GM21619 (cell line): ENCODE measurements around the gene LRRC8D.
"Not testable (repeated sequence)": the region's sequence is repeated elsewhere in the genome, so short reads cannot be mapped to it uniquely, and the experiment has no call there.

ENCODE experiments used
- ATAC-seq: cut with Tn5 transposase; IDR thresholded peaks from one replicate; pipeline ENCODE4 v1.9.1; 2021; ENCODE audit not compliant: unreplicated experiment

The LRRC8D gene

DNA sequence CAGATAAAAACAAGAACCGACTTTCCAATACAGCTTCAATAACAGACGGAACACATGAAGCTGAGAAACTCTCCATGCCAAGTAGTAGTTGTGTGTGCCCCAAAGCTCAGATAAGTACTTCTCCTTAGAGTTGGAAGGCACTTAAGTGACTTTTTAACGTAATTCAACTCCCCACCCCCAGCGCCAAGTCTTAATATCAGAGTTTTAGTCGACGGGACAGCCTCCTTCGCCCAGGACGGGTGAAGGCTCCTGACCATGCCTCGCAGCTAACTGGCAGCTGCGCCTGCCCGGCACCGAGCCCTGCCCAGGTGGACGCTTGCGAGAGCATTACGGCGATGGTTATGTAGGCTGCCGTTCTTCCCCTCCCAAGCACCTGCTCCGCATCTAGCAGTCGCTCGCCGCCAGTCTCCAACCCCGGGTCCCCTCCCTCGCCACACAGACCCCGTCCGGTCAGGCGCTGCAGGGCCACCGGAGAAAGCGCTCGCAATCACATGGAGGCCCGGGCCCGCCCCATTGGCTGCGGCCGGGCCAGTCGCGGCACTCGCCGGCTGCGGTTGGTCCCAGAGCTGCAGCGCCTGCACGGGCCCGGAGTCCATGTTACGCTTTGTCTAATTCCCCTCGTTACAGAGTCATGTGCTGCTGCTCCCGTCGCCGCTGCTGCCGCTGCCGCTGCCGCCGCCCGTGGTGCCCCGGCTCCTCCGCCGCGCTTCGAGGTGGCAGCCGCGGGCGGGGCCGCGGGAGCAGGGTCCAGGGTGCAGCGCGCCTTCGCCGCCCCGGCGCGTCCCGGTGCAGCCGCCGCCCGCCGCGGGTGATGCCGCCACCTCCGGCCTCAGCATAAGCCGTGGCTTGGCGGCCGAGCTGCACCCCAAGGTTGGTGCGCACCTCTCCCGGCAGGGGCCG is at the start of gene LRRC8D:
TSS of gene LRRC8D (plus strand) at position 611 of the 900 bp plus-strand sequence. CDS start 112,037 bp downstream, outside the sequence.
- ATAC-seq, result peak; percentile 79

DNA sequence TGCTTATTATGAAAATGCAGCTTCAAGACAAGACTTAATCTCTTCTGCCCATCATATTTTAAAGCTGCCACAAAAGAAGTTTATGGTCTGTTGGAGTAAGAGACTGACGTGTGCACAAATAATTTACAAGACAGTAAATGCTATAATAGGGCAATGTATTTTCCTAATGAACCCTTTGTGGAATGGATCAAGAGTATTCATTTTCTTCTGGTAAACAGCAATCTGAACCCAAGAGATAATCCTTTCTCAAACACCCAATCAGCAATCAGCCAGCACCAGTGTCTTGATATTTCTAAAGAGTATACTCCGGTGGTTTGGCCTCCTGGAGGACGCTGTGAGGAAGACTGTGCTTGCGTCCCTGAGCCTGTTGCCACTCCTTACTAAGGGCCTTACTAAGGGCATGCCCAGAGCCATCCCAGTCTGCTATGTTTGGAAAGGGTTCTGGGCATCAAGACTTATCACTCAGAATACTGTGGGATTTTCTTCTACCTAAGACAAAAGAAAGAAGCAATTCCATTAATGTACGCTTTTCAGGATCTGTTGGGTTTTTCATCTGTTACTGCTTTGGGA is 48.8 kb upstream of the LRRC8D start:
- no peak for ATAC-seq

DNA sequence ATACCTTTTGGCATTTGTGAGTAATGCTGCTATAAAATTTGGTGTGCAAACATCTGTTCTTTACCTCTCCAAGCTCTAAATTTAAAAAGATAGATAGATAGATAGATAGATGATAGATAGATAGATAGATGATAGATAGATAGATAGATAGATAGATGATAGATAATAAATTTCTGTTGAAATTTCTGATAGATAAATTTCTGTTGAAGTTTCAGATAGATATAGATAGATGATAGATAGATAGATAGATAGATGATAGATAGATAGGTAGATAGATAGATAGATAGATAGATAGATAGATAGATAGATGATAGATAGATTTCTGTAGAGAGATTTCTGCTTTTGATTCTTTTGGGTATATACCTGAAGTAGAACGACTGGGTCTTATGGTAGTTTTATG is 44.7 kb upstream of the LRRC8D start:
- ATAC-seq, result not testable (repeated sequence)

DNA sequence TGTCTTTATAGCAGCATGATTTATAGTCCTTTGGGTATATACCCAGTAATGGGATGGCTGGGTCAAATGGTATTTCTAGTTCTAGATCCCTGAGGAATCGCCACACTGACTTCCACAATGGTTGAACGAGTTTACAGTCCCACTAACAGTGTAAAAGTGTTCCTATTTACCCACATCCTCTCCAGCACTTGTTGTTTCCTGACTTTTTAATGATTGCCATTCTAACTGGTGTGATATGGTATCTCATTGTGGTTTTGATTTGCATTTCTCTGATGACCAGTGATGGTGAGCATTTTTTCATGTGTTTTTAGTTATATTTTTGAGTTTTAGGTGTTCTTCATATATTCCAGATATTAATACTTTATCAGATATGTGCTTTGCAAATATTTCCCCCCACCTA is 43.6 kb upstream of the LRRC8D start:
- ATAC-seq, result not testable (repeated sequence)

DNA sequence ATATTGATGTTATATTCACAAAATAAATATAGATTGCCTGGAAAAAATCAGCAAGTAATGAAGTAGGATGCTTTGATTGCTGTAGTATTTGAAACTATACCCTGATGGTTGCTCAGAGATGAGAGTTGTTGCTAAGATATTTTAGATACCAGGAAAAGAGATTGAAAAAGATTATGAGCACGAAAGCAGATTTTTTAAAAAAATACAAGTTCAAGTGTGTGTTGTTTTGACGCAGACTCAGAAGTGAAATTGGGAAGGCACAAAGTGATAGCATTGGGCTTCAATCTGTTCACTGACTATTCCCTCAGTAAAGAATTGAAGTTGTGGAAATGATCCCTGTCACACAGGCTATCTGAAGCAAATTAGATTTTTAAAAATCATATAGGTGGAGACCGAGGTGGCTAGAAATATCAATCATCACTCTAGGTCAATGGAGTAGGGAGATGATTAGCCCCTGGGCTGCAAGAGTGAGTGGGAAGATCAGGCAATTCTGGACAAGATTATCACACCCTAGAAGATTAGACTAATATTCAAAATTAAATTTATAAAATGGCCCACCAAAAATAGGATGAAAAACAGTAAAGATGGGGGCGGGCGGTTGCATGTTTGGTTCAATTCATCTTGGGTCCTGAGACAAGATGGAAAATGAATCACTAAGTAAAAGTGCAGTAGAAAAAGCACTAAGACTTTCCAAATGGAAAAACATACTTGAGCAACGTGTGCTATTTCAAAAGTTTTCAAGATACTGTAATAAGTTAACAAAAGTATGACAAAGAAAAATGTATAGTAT is 41.5 kb upstream of the LRRC8D start:
- ATAC-seq, result no peak

DNA sequence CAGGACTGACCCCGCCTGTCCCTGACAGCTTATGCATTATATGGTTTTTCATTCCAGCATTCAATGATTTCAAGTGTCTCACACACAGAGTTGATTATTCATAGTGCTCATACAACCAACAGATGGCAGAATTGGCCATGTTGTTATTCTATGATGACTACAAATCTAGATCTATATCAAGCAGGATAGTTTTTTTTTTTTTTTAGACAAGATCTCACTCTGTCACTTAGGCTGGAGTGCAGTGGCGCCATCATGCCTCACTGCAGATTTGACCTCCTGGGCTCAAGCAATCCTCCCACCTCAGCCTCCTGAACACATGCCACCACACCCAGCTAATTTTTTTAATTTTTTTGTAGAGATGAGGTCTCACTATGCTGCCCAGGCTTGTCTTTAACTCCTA is 40.1 kb upstream of the LRRC8D start:
- no peak for ATAC-seq

DNA sequence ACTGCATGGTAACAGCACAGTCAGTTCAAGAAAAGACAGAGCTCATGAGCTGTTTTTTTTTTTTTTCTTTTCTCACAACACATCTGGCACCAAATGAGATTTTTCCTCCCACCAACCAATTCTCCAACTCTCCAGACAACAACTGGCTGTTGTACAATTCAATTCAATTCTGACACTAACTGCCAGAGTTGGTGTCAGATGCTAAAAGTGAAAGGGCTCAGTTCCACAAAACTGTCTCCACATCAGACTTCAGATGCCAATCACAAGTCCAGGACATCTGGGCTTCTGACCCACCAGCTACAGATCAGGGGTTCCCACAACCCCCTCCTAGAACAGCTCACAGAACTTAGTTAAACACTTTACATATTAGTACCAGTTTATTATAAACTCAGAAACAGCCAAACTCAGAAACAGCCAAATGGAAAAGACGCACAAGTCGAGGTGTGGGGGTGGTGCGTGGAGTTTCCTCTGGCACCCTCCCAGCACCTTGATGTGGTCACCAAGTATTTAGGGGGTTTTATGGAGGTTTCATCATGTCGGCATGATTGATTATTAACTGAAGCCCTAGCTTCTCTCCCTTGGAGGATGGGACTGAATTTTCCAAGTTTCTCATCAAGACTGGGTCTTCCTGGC is 39.2 kb upstream of the LRRC8D start:
- ATAC-seq, result peak; percentile 81

DNA sequence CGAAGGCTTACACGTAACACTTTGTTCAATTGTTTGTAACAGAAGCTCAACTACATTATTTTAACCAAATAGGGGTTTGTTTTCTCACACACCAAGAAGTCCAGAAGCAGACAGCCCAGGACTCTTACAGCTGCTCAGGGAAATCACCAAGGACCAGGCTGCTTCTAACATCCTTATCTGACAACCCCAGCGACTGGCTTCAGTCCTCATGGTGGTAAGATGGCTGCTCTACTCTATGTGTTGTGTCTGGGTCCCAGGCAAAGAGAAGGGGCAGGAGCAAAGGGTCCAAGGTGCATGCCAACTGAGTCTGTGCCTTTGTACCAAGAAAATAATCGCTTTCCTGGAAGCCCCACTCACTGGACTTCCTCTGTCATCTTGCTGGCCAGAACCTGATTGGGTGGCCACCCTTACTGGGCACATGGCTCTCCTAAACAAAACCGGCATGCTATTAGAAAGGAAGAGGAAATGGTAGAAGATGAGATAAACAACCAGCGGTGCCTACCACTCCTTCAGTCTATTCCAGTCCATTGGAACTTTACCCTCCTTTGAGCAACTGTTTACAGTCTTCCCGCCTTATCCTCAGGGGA is 34.1 kb upstream of the LRRC8D start:
- no peak for ATAC-seq

DNA sequence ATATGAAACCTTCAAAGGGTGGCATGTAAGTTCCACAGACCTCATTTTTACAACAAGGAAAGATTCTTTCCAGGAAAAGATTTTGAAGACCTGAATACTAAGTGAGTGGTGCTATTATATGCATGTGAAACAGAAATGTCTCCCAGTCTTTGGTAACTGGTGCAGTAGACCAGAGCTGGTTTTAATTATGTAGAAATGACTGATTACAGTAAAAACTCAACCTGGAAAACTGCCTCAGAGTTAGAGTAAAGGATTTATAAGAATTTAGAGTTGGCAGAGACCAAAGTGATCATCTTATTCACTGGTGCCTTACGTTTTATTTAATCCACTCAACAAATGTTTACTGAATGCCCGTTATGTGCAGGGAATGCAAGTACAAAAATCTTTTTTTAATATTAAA is 30.2 kb upstream of the LRRC8D start:
- no peak for ATAC-seq

DNA sequence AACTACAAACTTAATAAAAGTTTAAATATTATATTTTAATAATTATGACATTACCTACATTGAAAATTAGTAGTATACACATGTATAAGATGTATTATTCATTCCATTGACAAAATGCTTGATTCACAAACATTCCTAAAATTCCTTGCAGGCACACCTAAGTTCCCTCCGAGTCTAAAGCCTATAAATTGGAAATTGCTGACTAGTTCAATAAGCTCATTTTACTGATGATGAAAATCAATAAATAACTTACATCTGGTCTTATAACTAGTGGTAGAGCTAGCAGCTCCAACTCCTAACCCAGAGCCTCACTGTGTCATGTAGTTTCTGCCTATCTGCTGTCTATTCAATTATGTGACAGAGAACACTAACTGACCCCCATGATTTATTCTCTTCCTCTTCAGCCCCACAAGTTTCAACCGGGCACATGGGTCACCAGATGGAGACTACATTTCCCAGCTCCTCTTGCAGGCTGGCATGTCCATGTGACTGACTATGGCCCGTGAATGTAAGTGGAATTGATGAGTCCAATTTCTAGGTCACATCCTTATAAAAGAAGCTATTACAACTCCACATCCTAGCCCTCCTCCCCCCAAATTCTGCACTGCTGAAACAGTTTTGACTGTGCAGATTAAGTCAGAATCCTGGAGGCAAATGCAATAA is 29.6 kb upstream of the LRRC8D start:
- ATAC-seq, result no peak

DNA sequence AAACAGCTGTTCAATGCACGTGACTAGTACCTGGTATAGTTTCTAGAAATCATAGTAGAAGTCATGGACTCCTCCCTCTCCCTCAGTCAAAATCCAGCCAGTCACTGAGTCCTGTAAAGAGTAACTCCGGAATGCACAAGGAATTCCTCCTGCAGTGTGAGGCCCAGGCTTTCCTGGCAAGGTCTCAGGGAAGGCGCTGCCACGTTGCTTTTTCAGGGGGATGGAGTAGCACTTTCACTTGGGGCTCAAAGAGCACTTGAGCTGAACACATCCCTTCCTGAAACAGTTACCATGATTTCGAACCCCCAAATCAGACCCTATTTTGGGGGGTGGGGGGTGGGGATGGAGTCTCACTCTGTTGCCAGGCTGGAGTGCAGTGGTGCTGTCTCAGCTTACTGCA is 26.4 kb upstream of the LRRC8D start:
- no peak for ATAC-seq

DNA sequence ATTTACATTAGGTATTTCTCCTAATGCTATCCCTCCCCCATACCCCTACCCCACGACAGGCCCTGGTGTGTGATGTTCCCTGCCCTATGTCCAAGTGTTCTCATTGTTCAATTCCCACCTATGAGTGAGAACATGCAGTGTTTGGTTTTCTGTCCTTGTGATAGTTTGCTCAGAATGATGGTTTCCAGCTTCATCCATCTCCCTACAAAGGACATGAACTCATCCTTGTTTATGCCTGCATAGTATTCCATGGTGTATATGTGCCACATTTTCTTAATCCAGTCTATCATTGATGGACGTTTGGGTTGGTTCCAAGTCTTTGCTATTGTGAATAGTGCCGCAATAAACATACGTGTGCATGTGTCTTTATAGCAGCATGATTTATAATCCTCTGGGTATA is 25.3 kb upstream of the LRRC8D start:
- not testable (repeated sequence) for ATAC-seq

DNA sequence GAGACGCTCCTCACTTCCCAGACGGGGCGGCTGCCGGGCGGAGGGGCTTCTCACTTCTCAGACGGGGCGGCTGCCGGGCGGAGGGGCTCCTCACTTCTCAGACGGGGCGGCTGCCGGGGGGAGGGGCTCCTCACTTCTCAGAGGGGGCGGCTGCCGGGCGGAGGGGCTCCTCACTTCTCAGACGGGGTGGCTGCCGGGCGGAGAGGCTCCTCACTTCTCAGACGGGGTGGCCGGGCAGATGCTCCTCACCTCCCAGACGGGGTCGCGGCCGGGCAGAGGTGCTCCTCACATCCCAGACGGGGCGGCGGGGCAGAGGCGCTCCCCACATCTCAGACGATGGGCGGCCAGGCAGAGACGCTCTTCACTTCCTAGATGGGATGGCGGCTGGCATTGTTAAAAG is 23.0 kb upstream of the LRRC8D start:
- not testable (repeated sequence) for ATAC-seq

DNA sequence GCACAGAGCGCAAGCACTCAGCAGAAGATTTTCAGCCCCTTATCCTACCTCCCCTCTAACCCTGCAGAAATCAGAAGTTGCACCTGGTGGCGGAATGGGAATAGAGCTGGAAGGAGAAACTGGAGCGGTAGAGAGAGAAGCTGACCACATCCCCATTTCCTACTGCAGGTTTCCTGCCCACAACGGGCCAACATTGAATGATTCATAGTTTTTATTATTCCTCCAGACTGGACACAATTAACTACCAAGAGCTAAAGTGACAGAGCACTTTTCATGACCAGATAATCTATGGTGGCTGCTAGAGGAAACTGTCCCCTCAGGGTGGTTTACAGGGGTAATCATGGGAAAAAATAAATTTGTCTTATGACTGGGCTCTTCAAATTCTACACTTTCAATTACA is 21.3 kb upstream of the LRRC8D start:
- no peak for ATAC-seq

DNA sequence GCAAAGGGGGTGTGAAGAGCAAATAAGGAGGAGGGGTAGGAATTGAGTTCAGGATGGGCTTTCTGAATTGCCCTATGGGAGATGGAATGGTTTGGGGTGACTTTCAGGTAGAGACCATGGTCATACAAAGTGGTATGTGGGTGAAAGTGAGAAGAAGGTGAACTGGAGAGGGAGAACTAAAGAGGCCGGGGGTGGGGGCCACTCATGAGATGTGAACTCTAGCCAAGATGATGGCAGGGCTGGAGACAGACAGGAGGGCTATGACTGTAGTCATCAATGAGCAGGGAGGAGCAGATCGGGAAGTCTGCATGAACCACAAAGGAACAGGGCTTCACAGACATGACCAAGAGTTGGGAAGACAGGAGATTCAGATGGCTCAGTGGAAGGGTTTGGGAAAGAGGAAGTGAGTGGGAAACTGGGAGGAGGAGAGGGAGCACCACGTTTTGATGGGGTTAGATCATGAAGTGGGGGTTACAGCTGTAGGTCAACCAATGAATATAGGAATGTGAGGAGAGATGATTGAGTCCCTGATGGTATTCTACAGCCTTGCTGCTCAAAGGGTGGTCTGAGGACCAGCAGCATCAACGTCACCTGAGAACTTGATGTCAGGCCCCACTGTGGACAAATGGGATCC is 20.7 kb upstream of the LRRC8D start:
- no peak for ATAC-seq

DNA sequence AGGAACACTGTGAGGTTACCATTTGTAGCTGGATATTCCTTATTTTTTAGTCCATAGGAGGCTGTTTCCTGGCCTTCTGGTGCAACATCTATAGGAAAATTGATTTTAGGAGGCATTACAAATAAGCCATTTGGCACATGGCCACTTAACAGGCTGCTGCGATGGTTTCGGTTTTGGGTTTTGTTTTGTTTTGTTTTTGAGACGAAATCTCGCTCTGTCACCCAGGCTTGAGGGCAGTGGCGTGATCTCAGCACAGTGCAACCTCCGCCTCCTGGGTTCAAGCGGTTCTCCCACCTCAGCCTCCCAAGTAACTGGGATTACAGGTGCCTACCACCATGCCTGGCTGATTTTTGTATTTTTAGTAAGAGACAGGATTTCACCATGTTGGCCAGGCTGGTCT is 20.1 kb upstream of the LRRC8D start:
- no peak for ATAC-seq

DNA sequence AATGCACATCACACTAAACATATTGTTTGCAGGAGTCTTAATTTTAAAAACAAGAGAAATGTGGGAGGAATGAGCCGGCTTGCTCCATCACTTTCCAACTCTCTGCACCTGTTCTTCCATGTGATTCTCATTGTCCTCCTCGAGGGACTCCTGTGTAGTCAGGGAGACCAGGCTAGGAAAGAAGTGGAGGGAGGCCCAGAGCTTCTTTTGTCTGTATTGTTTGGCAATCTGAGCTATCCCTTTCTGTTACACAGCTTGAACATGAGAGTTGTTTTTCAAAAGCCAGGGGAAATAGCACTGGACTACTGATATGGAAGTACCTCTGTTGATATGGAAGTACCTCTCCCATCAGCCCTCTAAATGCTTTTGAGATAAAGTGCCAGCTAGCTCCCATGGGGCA is 18.8 kb upstream of the LRRC8D start:
- ATAC-seq, result no peak

DNA sequence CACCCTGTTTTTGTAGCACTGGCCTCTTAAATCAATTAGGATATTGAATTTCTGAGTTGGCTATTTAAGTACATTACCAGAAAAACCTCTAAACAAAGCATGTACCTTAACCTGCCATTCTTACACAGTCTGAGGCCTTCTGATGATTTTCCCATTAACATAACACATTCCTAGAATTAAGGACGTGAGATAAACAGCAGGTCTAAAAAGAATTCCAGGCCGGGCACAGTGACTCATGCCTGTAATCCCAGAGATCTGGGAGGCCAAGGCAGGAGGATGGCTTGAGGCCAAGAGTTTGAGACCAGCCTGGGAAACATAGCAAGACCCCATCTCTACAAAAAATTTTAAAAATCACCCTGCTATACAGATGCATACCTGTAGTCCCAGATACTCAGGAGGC is 18.0 kb upstream of the LRRC8D start:
- no peak for ATAC-seq

DNA sequence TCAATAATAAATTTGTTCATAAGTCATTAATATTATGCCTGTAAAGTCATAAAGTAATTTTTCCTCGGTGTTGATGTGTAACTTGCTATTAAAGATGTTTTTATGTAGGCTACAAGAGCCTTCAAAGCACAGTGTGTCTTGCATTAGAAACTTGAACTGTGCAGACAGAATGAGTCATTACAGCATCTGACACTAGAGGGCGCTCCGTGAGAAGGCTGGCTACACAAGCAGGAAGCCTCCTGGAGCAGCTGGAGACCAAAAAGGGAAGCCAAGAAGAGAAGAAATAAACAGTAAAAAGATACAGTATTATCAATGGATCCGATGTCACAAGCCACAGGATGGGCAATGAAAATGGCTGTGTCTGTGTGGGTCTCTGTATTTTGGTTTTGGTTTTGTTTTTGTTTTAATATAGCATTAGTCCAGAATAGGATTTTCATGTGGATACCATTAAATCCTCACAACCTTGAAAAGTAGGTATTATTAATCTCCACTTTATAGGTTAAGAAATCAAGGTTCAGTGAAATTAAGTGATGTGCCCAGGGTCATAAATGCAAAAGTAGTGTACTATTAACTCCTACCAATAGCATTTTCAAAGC is 16.1 kb upstream of the LRRC8D start:
- peak; percentile 75 for ATAC-seq

DNA sequence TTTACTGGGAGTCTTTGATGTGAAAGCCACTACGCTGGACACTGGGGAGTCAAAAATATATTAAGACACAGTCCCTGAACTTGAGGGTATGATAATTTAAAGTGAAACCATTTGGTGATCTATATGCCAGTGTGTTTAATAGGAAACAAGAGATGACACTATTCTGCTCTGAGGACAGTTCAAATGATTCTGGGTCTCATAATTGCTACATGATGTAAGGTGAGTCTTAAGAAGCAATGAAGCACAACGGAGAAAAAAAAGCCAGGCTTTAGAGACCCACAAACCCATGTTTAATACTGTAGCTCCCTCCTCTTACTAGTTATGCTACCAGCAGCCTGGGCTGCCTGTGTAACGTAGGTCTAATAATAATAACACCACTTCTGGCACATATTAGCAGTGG is 14.2 kb upstream of the LRRC8D start:
- ATAC-seq, result no peak
